ENCODE data around the gene LRRC73. TPM values are rescaled to one million over a fixed set of nuclear protein-coding genes. Genes with fewer than 3 reads are reported as not detected.

LRRC73 gene
- total and polyA plus RNA-seq, 9 donors: 0.13 to 4.8 (median 1.8) TPM

- no peak overlapping the region for H3K4me3 ChIP-seq
- no peak for DNase-seq
- intact Hi-C loops (cut with DNase I): no loop called here
- no peaks in the 10 kb centered on the region for H3K36me3 ChIP-seq
- 65 to 72% (median 66%) methylated on average over 6 of the region's 6 CpGs for WGBS, 3 donors
- no peaks in the 10 kb centered on the region for H3K27me3 ChIP-seq
- TF ChIP-seq EP300 (IDR thresholded peaks at IDR 0.05) (no peak), POLR2A (IDR thresholded peaks at IDR 0.05) (no peak)
- no peak overlapping the region for H3K27ac ChIP-seq
- no peaks in the 10 kb centered on the region for H3K9me3 ChIP-seq
- peaks cover 7% of the 10 kb centered on the region for H3K4me1 ChIP-seq (ENCODE audit: insufficient read depth)
These were observed 34.6 kb downstream of the LRRC73 start for GRCh38 chr6:43475516-43475915.

- TF ChIP-seq EP300 (IDR thresholded peaks at IDR 0.05): no peak
- no peak for TF ChIP-seq POLR2A (IDR thresholded peaks at IDR 0.05)
- no peak for TF ChIP-seq CTCF (IDR thresholded peaks at IDR 0.05)
- no peak overlapping the region for H3K4me3 ChIP-seq
- DNase-seq: no peak
- 88 to 98% (median 95%) methylated on average over 4 of the region's 4 CpGs for WGBS, 3 donors
- no peaks in the 10 kb centered on the region for H3K27me3 ChIP-seq
- intact Hi-C loops (cut with DNase I): no loop called here
- H3K36me3 ChIP-seq: no peaks in the 10 kb centered on the region
- no peak overlapping the region for H3K27ac ChIP-seq
- no peaks in the 10 kb centered on the region for H3K9me3 ChIP-seq
- H3K4me1 ChIP-seq (ENCODE audit: insufficient read depth): no peaks in the 10 kb centered on the region
These were observed 37.6 kb downstream of the LRRC73 start for GRCh38 chr6:43472515-43472914.

- no peaks in the 10 kb centered on the region for H3K27me3 ChIP-seq
- H3K36me3 ChIP-seq: no peaks in the 10 kb centered on the region
- no peak for DNase-seq
- no peak for TF ChIP-seq POLR2A (IDR thresholded peaks at IDR 0.05)
- no peak for TF ChIP-seq CTCF (IDR thresholded peaks at IDR 0.05)
- TF ChIP-seq EP300 (IDR thresholded peaks at IDR 0.05): no peak
- no peak overlapping the region for H3K4me3 ChIP-seq
- H3K4me1 ChIP-seq (ENCODE audit: insufficient read depth): no peaks in the 10 kb centered on the region
- intact Hi-C loops (cut with DNase I): no loop called here
- no peaks in the 10 kb centered on the region for H3K9me3 ChIP-seq
- WGBS, 3 donors: 73 to 88% (median 80%) methylated on average over 1 of the region's 1 CpG
- H3K27ac ChIP-seq: no peak overlapping the region
These were observed 38.7 kb downstream of the LRRC73 start for GRCh38 chr6:43471399-43471798.

GRCh38 chr6:43469947-43470346 is 40.2 kb downstream of the LRRC73 start:
- intact Hi-C loops (cut with DNase I): loop anchor here in 1 of 4 donors (5.0 kb wide), 1 partner anchor 1288 kb away; no protein-coding TSS in a partner anchor
- no peaks in the 10 kb centered on the region for H3K9me3 ChIP-seq
- no peaks in the 10 kb centered on the region for H3K4me1 ChIP-seq (ENCODE audit: insufficient read depth)
- DNase-seq: no peak
- no peak overlapping the region for H3K27ac ChIP-seq
- H3K4me3 ChIP-seq: no peak overlapping the region
- TF ChIP-seq EP300 (IDR thresholded peaks at IDR 0.05): no peak
- no peak for TF ChIP-seq CTCF (IDR thresholded peaks at IDR 0.05)
- no peak for TF ChIP-seq POLR2A (IDR thresholded peaks at IDR 0.05)
- WGBS, 3 donors: 86 to 90% (median 87%) methylated on average over 7 of the region's 7 CpGs
- H3K36me3 ChIP-seq: no peaks in the 10 kb centered on the region
- no peaks in the 10 kb centered on the region for H3K27me3 ChIP-seq

- 70 to 73% (median 72%) methylated on average over 13 of the region's 13 CpGs for WGBS, 3 donors
- Histone ChIP-seq H3K4me3 (no peak overlapping the region), H3K36me3 (no peaks in the 10 kb centered on the region), H3K27me3 (no peaks in the 10 kb centered on the region), H3K27ac (no peak overlapping the region), H3K9me3 (no peaks in the 10 kb centered on the region), H3K4me1 (ENCODE audit: insufficient read depth) (no peaks in the 10 kb centered on the region)
- no peak for DNase-seq
- intact Hi-C loops (cut with DNase I): loop anchor here in 1 of 4 donors (5.0 kb wide), 1 partner anchor 1287 kb away; no protein-coding TSS in a partner anchor
- TF ChIP-seq CTCF (IDR thresholded peaks at IDR 0.05) (no peak), EP300 (IDR thresholded peaks at IDR 0.05) (no peak), POLR2A (IDR thresholded peaks at IDR 0.05) (no peak)
These were observed 41.1 kb downstream of the LRRC73 start for GRCh38 chr6:43468748-43469681.
